WERI-Rb-1 (cell line): ENCODE data around the gene MAP2K2.

ENCODE experiments used
- DNase-seq: peaks from one replicate; pipeline ENCODE4 v3.0.0-alpha.2; 2020
- H3K27ac ChIP-seq: fragments of 250-450 bp; sonication (Bioruptor Pico); 2 replicates; pipeline ENCODE4 v1.5.1; 2020; ENCODE audit warnings: mild to moderate bottlenecking, moderate library complexity
- H3K27me3 ChIP-seq: fragments of 250-450 bp; sonication (Bioruptor Pico); 2 replicates; pipeline ENCODE4 v1.5.1; 2021; ENCODE audit warnings: mild to moderate bottlenecking, low read depth, moderate library complexity; ENCODE audit not compliant: insufficient read depth, severe bottlenecking
- H3K36me3 ChIP-seq: fragments of 250-450 bp; sonication (Bioruptor Pico); 2 replicates; pipeline ENCODE4 v1.5.1; 2020; ENCODE audit warnings: mild to moderate bottlenecking, moderate library complexity
- H3K4me3 ChIP-seq: 2 replicates; pipeline ENCODE4 v1.5.1; 2011; ENCODE audit warnings: low read depth, mild to moderate bottlenecking, control low read depth, low read length
- H3K9me3 ChIP-seq: fragments of 250-450 bp; sonication (Bioruptor Pico); 2 replicates; pipeline ENCODE4 v1.5.1; 2021; ENCODE audit warnings: mild to moderate bottlenecking, moderate library complexity; ENCODE audit not compliant: severe bottlenecking
- TF ChIP-seq, protein P1 (sequence below): IDR thresholded peaks from 2 replicates; pipeline ENCODE4 v1.5.1; 2011; ENCODE audit warnings: low read depth, mild to moderate bottlenecking, control low read depth, inconsistent platforms, low read length

The MAP2K2 gene

GRCh38 chr19:4053423-4054324 lies 70.2 kb downstream of the MAP2K2 start:
- Histone ChIP-seq H3K27me3 (no peaks in the 10 kb centered on the region), H3K9me3 (no peaks in the 10 kb centered on the region), H3K36me3 (peaks cover 79% of the 10 kb centered on the region), H3K4me3 (no peak overlapping the region), H3K27ac (no peak overlapping the region)
- TF ChIP-seq, protein P1, sequence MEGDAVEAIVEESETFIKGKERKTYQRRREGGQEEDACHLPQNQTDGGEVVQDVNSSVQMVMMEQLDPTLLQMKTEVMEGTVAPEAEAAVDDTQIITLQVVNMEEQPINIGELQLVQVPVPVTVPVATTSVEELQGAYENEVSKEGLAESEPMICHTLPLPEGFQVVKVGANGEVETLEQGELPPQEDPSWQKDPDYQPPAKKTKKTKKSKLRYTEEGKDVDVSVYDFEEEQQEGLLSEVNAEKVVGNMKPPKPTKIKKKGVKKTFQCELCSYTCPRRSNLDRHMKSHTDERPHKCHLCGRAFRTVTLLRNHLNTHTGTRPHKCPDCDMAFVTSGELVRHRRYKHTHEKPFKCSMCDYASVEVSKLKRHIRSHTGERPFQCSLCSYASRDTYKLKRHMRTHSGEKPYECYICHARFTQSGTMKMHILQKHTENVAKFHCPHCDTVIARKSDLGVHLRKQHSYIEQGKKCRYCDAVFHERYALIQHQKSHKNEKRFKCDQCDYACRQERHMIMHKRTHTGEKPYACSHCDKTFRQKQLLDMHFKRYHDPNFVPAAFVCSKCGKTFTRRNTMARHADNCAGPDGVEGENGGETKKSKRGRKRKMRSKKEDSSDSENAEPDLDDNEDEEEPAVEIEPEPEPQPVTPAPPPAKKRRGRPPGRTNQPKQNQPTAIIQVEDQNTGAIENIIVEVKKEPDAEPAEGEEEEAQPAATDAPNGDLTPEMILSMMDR: no peak
- no peak for DNase-seq

DNA sequence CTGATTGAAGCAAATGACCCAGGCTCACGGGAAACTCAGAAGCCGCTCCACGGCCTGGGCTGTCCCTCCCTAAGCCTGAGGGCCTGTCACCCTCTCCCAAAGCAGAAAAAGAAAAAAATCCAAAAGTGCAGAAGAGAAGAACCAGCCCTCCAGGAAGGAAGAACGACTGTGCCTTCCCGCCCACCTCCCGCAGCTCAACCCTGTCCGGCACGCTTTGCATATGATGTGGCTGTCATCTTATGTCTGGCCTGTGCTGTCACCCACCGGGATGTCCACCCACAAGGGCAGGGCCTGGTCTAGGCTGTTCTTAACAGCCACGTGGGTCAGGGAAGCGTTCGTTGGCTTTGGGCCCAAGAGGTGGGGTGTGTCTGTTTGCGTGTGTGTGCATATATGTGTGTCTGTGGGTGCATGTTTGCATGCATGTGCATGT lies 70.9 kb downstream of the MAP2K2 start:
- H3K36me3 ChIP-seq: peaks cover 84% of the 10 kb centered on the region
- DNase-seq: no peak
- H3K27me3 ChIP-seq: no peaks in the 10 kb centered on the region
- H3K27ac ChIP-seq: no peak overlapping the region
- no peak overlapping the region for H3K4me3 ChIP-seq
- TF ChIP-seq, protein P1: no peak
- no peaks in the 10 kb centered on the region for H3K9me3 ChIP-seq

DNA sequence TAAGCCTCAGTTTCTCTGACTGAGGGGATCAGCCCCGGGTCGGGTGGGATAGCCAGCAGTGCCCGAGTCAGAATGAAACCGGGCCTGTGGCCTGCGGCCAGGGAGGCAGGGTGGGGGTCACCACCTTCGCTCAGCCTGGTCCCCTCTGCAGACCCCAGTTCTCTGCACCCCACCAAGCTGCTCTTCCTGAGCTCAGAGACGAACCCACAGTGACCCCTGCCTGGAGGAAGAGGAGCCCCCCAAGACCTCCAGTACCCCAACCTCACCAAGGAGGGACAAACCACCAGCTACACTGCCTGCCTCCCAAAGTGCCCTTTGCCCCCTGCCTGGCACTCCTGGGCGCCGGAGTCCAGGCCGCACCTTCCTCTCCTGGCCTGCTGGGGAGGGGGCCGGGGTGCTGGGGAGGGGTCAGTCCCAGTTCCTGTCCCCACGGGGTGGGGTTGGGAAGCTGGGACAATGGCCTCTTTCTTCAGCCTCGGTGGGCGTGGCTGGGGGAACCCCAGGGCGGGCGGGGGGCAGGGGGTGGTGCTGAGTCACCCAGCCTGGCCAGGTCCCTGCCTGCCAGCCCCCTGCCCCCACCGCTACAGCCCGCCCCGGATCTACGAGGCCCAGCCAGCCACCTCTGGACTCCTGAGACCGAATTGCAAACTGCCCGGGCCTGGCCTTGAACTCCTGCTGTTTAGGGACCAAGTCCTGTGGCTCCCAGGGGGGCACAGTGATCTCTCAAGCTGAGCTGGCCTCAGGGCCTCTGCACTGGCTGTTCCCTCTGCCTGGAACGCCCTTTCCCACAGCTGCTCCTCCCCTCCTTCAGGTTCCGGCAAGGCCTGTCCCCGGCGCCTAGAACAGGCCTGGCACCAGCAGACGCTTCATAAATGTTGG lies 71.6 kb downstream of the MAP2K2 start:
- H3K4me3 ChIP-seq: no peak overlapping the region
- no peak for DNase-seq
- peaks cover 81% of the 10 kb centered on the region for H3K36me3 ChIP-seq
- TF ChIP-seq, protein P1: no peak
- H3K9me3 ChIP-seq: no peaks in the 10 kb centered on the region
- H3K27me3 ChIP-seq: no peaks in the 10 kb centered on the region
- H3K27ac ChIP-seq: no peak overlapping the region

DNA sequence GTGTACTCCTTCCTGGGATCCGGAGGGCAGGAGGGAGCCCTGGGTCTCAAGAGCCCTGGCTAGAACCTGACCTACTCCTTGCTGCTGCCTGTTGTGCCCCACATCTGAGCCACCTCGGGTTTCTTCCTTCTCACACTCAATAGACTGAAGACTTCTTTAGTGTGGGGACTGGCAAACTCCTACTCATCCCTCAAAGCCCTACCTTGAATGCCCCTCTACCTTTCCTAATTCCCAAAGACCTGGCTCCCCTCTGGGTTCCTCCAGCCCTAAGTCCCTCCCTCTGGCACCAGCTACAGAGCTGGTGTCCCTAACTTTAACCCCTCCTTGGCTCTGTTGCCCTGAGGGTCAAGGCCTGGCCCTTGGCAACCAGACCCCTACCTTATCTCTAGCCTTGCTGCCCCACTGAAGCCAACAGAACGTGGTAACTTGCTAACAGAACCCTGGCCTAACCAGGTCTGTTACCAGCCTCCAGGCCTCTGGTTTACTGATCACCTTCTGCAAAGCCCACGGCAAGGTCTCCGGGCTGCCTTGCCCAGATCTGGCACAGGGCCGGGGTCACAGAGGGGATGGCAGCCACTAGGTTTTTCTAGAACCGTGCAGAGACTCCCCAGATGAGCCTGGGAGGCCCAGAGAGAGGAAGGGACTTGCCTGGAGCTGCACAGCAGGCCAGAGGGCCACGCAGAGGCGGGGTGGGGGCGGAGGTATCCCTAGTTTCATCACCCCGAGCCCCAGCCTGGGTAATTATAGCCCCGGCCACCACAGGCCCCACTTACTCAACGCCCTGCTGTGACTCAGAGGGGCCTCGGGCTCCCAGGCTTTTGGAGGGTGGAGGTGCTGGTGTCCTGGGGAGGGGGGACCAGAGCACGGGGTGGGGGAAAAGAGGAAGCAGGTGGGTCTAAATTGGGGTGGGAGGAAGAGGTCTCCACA lies 72.5 kb downstream of the MAP2K2 start:
- Histone ChIP-seq H3K9me3 (no peaks in the 10 kb centered on the region), H3K27ac (no peak overlapping the region), H3K27me3 (no peaks in the 10 kb centered on the region), H3K36me3 (peaks cover 76% of the 10 kb centered on the region), H3K4me3 (no peak overlapping the region)
- DNase-seq: no peak
- TF ChIP-seq, protein P1: no peak

GRCh38 chr19:4049432-4049831 lies 74.5 kb downstream of the MAP2K2 start:
- Histone ChIP-seq H3K27me3 (no peaks in the 10 kb centered on the region), H3K36me3 (peaks cover 63% of the 10 kb centered on the region), H3K27ac (no peak overlapping the region), H3K9me3 (no peaks in the 10 kb centered on the region), H3K4me3 (no peak overlapping the region)
- no peak for DNase-seq
- TF ChIP-seq, protein P1: no peak
